Hair follicular keratinocyte (primary cell): ENCODE measurements around the gene NECTIN3. TPM values are rescaled to one million over a fixed set of nuclear protein-coding genes. Genes with fewer than 3 reads are reported as not detected.

Experiments used
- total RNA-seq: library from RNA; depleted of rRNA; stranded (reverse); fragments of >200 nt; gene quantifications from 2 replicates; pipeline ENCODE4 v1.2.3, GENCODE V29; 2015

Gene NECTIN3, protein sequence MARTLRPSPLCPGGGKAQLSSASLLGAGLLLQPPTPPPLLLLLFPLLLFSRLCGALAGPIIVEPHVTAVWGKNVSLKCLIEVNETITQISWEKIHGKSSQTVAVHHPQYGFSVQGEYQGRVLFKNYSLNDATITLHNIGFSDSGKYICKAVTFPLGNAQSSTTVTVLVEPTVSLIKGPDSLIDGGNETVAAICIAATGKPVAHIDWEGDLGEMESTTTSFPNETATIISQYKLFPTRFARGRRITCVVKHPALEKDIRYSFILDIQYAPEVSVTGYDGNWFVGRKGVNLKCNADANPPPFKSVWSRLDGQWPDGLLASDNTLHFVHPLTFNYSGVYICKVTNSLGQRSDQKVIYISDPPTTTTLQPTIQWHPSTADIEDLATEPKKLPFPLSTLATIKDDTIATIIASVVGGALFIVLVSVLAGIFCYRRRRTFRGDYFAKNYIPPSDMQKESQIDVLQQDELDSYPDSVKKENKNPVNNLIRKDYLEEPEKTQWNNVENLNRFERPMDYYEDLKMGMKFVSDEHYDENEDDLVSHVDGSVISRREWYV
- 0.31 and 3.4 TPM in 2 replicates for total RNA-seq

DNA sequence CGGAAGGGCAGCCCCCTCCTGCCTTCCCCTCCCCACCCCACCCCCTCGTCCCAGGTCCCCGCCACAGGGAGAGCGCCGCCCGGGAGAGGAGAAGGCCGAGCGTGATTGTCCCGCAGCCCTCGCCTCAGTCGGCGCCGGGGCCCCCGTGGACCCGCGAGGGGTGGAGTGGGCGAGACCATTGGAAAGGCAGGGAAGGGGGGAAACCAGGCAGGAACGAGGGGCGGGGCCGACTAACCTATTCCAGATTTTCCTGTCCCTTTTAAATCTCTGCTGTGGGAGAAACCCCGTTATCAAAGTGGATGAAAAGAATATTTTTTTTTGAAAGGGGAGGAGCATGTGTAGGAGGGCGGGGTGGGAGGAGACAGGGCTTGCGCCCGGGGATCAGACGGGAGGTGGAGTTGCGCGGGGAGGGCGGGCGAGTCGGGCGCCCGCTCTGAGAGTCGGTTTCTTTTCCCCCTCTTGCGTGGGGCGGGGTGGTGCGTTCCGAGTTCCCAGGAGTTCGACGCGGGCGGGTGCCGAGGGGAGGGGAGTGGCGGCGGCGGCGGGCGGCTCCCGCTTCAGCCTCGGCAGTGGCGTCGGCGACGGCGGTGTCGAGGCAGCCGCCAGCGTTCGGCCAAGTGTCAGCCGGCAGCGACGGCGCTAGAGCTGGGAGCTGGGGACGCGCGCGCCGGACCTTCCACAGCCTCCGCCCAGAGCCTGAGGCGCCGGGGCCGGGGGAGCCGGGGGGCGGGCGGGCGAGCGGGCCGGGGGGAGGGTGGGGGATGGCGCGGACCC is at the start of gene NECTIN3:
Gene NECTIN3, plus strand, starts transcription at position 560 of the 774 bp plus-strand sequence. Its CDS starts 202 bp downstream, at position 762.

